ENCODE data around the gene FSTL5. TPM values are rescaled to one million over a fixed set of nuclear protein-coding genes. Genes with fewer than 3 reads are reported as not detected.

FSTL5 gene
- total RNA-seq, 3 donors from 2014 or later (not counting 1 experiment from before 2014, with no cell fraction given): not detected

DNA sequence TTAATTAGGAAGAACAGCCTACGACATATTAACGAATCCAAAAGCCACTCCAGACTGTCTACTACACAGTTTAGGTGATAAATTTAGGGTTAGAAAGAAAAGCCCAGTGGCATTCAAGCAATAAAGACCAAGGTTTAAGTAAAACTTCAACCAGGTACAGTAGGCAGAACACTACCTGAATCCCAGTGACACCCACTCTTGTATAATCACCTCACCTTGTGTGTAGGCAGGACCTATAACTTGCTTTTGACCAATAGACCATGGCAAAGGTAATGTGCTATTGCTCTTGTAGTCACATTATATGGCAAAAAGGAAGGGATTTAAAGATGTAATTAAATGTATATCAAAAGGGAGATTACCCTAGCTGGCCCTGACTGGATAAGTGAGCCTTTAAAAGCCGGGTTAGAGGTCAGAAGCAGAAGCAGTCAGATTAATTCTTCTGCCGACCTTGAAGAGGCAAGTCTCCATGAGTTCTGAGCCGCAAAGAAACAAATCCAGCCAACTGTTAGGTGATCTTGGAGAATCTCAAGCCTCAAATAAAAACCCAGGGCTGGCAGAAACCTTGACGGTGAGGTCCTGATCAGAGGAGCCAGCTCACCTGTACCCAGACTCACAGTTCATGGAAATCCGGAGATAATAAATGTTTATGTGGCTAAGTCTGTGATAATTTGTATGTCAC, 8.8 kb downstream of the FSTL5 start:
- no peaks in the 10 kb centered on the region for H3K4me1 ChIP-seq (ENCODE audit: control insufficient read depth, insufficient read depth, low read length)
- Mint-ChIP-seq H3K4me1 (no peaks in the 10 kb centered on the region), H3K27me3 (ENCODE audit: low read depth in 2 of 2) (no peaks in the 10 kb centered on the region), H3K9me3 (peaks cover 4 to 6% of the 10 kb centered on the region in 2 donors), H3K36me3 (no peaks in the 10 kb centered on the region), H3K27ac (no peak overlapping the region), H3K4me3 (no peak overlapping the region)
- no peak for ATAC-seq
- no peaks in the 10 kb centered on the region for H3K9me3 ChIP-seq (ENCODE audit: control insufficient read depth, insufficient read depth, low read length)
- intact Hi-C loops (cut with micrococcal nuclease): no loop called here
- no peak overlapping the region for H3K27ac ChIP-seq (ENCODE audit: low read length)
- no peak for TF ChIP-seq CTCF (IDR thresholded peaks at IDR 0.05)
- 89% methylated on average over 4 of the region's 7 CpGs for WGBS (ENCODE audit: insufficient coverage)
- no peaks in the 10 kb centered on the region for H3K27me3 ChIP-seq (ENCODE audit: control insufficient read depth, insufficient read depth, low read length)
- H3K4me3 ChIP-seq (ENCODE audit: low read length): no peak overlapping the region
- no peak for DNase-seq
- H3K36me3 ChIP-seq (ENCODE audit: control insufficient read depth, insufficient read depth, low read length): no peaks in the 10 kb centered on the region

DNA sequence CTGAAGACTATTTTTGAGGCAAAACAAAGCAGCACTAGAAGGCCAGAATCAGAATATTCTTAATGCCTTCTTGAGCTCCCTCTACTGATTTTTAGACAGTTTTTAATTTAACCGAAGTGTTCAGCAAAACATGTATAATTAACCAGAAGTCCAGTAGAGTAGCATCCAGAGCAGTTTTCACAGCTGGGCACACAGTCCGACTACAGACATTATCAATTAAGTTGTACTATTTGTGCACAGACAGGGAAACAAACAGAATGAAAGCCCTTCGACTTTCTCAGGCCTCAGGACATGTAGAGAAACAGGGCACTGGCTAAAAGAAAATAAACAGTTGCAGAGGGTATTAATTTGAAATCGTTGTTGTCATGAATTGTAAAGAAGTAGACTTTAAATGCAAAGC, 11.9 kb downstream of the FSTL5 start:
- H3K27ac Mint-ChIP-seq: no peak overlapping the region
- no peak for ATAC-seq

DNA sequence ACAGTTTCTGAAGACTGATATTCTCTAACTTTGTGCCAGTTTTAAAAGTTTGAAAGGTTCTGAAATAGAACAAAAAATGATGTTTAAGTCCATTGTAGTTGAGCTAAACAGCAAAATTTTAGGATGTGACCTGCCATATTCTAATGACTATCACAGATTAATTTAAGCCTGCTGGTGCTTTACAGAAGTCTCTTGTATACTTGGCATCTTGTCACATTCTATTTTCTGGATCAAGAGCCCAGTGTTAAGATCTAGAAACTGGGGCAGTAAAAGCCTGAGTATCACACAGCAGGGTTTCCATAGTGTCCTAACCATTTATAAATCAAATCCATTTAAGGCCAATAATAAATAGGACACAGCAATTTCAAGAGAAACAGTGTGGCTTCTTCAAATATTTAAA, 12.4 kb downstream of the FSTL5 start:
- Mint-ChIP-seq H3K4me1 (no peaks in the 10 kb centered on the region), H3K4me3 (no peak overlapping the region), H3K9me3 (peaks cover 2 to 6% of the 10 kb centered on the region in 2 donors), H3K27ac (no peak overlapping the region), H3K27me3 (ENCODE audit: low read depth in 2 of 2) (no peaks in the 10 kb centered on the region), H3K36me3 (no peaks in the 10 kb centered on the region)
- DNase-seq (no peak), ATAC-seq (no peak)
- Histone ChIP-seq H3K4me1 (ENCODE audit: control insufficient read depth, insufficient read depth, low read length) (no peaks in the 10 kb centered on the region), H3K36me3 (ENCODE audit: control insufficient read depth, insufficient read depth, low read length) (no peaks in the 10 kb centered on the region), H3K9me3 (ENCODE audit: control insufficient read depth, insufficient read depth, low read length) (no peaks in the 10 kb centered on the region), H3K4me3 (ENCODE audit: low read length) (no peak overlapping the region), H3K27ac (ENCODE audit: low read length) (no peak overlapping the region), H3K27me3 (ENCODE audit: control insufficient read depth, insufficient read depth, low read length) (no peaks in the 10 kb centered on the region)
- TF ChIP-seq CTCF (IDR thresholded peaks at IDR 0.05): no peak
- intact Hi-C loops (cut with micrococcal nuclease): no loop called here

More for the DNA sequence above, 11.9 kb downstream of the FSTL5 start:
- Histone ChIP-seq H3K27ac (ENCODE audit: low read length) (no peak overlapping the region), H3K36me3 (ENCODE audit: control insufficient read depth, insufficient read depth, low read length) (no peaks in the 10 kb centered on the region), H3K27me3 (ENCODE audit: control insufficient read depth, insufficient read depth, low read length) (no peaks in the 10 kb centered on the region), H3K9me3 (ENCODE audit: control insufficient read depth, insufficient read depth, low read length) (no peaks in the 10 kb centered on the region), H3K4me3 (ENCODE audit: low read length) (no peak overlapping the region), H3K4me1 (ENCODE audit: control insufficient read depth, insufficient read depth, low read length) (no peaks in the 10 kb centered on the region)
- peaks cover 4 to 5% of the 10 kb centered on the region in 2 donors for H3K9me3 Mint-ChIP-seq
- no peak for DNase-seq
- intact Hi-C loops (cut with micrococcal nuclease): no loop called here
- no peak for TF ChIP-seq CTCF (IDR thresholded peaks at IDR 0.05)
- no peak overlapping the region for H3K4me3 Mint-ChIP-seq
- H3K27me3 Mint-ChIP-seq (ENCODE audit: low read depth in 2 of 2): no peaks in the 10 kb centered on the region
- H3K36me3 Mint-ChIP-seq: no peaks in the 10 kb centered on the region
- no peaks in the 10 kb centered on the region for H3K4me1 Mint-ChIP-seq
- WGBS (ENCODE audit: insufficient coverage): 74% methylated on average over 3 of the region's 4 CpGs

DNA sequence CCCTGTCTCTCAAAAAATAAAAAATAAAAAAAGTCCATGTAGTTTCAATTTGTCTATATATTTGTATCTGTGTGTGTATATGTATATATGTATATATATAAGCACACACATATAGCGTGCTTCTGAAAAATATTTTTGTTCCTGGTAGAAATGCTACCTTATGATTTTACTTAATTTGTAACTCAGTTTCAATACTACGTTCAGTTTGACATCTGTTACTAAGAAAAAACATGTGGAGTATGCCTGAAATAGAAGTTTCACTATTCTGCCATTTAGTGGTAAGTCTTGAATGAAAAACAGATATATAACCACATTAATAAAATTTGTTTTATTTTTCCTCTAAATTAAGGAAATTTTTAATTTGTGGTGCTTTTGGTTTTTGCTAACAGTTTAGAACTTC, 14.2 kb downstream of the FSTL5 start:
- Mint-ChIP-seq H3K27ac (no peak overlapping the region), H3K4me1 (no peaks in the 10 kb centered on the region), H3K36me3 (no peaks in the 10 kb centered on the region), H3K4me3 (no peak overlapping the region), H3K9me3 (peaks cover 2 to 4% of the 10 kb centered on the region in 2 donors), H3K27me3 (ENCODE audit: low read depth in 2 of 2) (no peaks in the 10 kb centered on the region)
- no peak for TF ChIP-seq CTCF (IDR thresholded peaks at IDR 0.05)
- WGBS (ENCODE audit: insufficient coverage): no CpG with 5 or more reads among the region's 2 CpGs
- DNase-seq: no peak
- no peak overlapping the region for H3K4me3 ChIP-seq (ENCODE audit: low read length)
- H3K27me3 ChIP-seq (ENCODE audit: control insufficient read depth, insufficient read depth, low read length): no peaks in the 10 kb centered on the region
- ATAC-seq: no peak
- intact Hi-C loops (cut with micrococcal nuclease): no loop called here
- H3K36me3 ChIP-seq (ENCODE audit: control insufficient read depth, insufficient read depth, low read length): no peaks in the 10 kb centered on the region
- no peaks in the 10 kb centered on the region for H3K9me3 ChIP-seq (ENCODE audit: control insufficient read depth, insufficient read depth, low read length)
- no peaks in the 10 kb centered on the region for H3K4me1 ChIP-seq (ENCODE audit: control insufficient read depth, insufficient read depth, low read length)
- no peak overlapping the region for H3K27ac ChIP-seq (ENCODE audit: low read length)
